Loucy (cell line): ENCODE measurements around the gene HPCAL4.
A peak's percentile ranks its signal among the peaks of the same experiment; 100 is the strongest.

ENCODE experiments used
- H2AFZ ChIP-seq: fragments of 200-600 bp; sonication (generic); 2 replicates; pipeline ENCODE4 v1.6.0; 2016; ENCODE audit warnings: antibody characterized with exemption, mild to moderate bottlenecking, low read length, moderate library complexity
- H3F3A ChIP-seq: fragments of 200-600 bp; 2 replicates; pipeline ENCODE4 v1.6.0; 2016; ENCODE audit warnings: antibody characterized with exemption, low read depth, mild to moderate bottlenecking
- H3K27me3 ChIP-seq: fragments of 200-600 bp; sonication (generic); 2 replicates; pipeline ENCODE4 v1.6.1; 2014; ENCODE audit warnings: low read length, mild to moderate bottlenecking; ENCODE audit not compliant: insufficient read depth, poor library complexity, severe bottlenecking
- H3K36me3 ChIP-seq: fragments of 200-600 bp; sonication (generic); 2 replicates; pipeline ENCODE4 v1.6.1; 2016; ENCODE audit warnings: low read length; ENCODE audit not compliant: insufficient read depth
- H3K4me1 ChIP-seq: fragments of 200-600 bp; sonication (generic); 2 replicates; pipeline ENCODE4 v1.5.1; 2014; ENCODE audit warnings: low read length, mild to moderate bottlenecking; ENCODE audit not compliant: insufficient read depth, poor library complexity, severe bottlenecking
- H3K4me2 ChIP-seq: fragments of 200-600 bp; sonication (generic); 2 replicates; pipeline ENCODE4 v1.6.0; 2014; ENCODE audit warnings: antibody characterized with exemption, low read length, low read depth, mild to moderate bottlenecking; ENCODE audit not compliant: poor library complexity, severe bottlenecking
- H3K4me3 ChIP-seq: fragments of 200-600 bp; sonication (generic); 2 replicates; pipeline ENCODE4 v1.5.1; 2014; ENCODE audit warnings: low read length, mild to moderate bottlenecking, mixed read lengths; ENCODE audit not compliant: poor library complexity, severe bottlenecking
- H3K79me2 ChIP-seq: fragments of 200-600 bp; sonication (generic); 2 replicates; pipeline ENCODE4 v1.6.1; 2014; ENCODE audit warnings: low read length; ENCODE audit not compliant: insufficient read depth
- H3K9ac ChIP-seq: fragments of 200-600 bp; sonication (generic); 2 replicates; pipeline ENCODE4 v1.6.0; 2014; ENCODE audit warnings: mild to moderate bottlenecking, low read depth, low read length, moderate library complexity; ENCODE audit not compliant: poor library complexity, severe bottlenecking
- H3K9me2 ChIP-seq: fragments of 200-600 bp; sonication (generic); replicated peaks from 2 replicates; pipeline ENCODE4 v1.6.1; 2016; ENCODE audit warnings: low read depth, low read length, mixed read lengths
- H3K9me3 ChIP-seq: fragments of 200-600 bp; sonication (generic); 2 replicates; pipeline ENCODE4 v1.6.1; 2014; ENCODE audit warnings: mild to moderate bottlenecking, antibody characterized with exemption, low read length, low read depth; ENCODE audit not compliant: insufficient read depth
- H4K20me1 ChIP-seq: fragments of 200-600 bp; sonication (generic); 2 replicates; pipeline ENCODE4 v1.6.0; 2014; ENCODE audit warnings: antibody characterized with exemption, low read length, mild to moderate bottlenecking; ENCODE audit not compliant: insufficient read depth, poor library complexity, severe bottlenecking
- EZH2phosphoT487 ChIP-seq: fragments of 200-600 bp; IDR thresholded peaks from 2 replicates; pipeline ENCODE4 v1.6.1; 2018; ENCODE audit warnings: antibody characterized with exemption, mild to moderate bottlenecking, moderate library complexity, borderline replicate concordance
- TF ChIP-seq, protein P1 (sequence below): fragments of 200-600 bp; sonication (generic); conservative IDR thresholded peaks from 2 replicates; pipeline ENCODE4 v1.5.1; 2014; ENCODE audit warnings: mild to moderate bottlenecking, antibody characterized with exemption, low read length

Gene HPCAL4

GRCh38 chr1:39729842-39730241 lies 38.6 kb upstream of the HPCAL4 start:
- no peaks in the 10 kb centered on the region for H3K9me3 ChIP-seq
- no peak overlapping the region for H2AFZ ChIP-seq
- no peak overlapping the region for H3K9ac ChIP-seq
- peaks cover 50% of the 10 kb centered on the region for H3K27me3 ChIP-seq
- no peak overlapping the region for H3K4me3 ChIP-seq
- no peaks in the 10 kb centered on the region for H3K36me3 ChIP-seq
- no peaks in the 10 kb centered on the region for H3K4me1 ChIP-seq
- no peaks in the 10 kb centered on the region for H3K79me2 ChIP-seq
- no peak overlapping the region for H3K4me2 ChIP-seq
- no peaks in the 10 kb centered on the region for H3K9me2 ChIP-seq
- H4K20me1 ChIP-seq: no peaks in the 10 kb centered on the region
- TF ChIP-seq EZH2phosphoT487: no peak
- TF ChIP-seq, protein P1, sequence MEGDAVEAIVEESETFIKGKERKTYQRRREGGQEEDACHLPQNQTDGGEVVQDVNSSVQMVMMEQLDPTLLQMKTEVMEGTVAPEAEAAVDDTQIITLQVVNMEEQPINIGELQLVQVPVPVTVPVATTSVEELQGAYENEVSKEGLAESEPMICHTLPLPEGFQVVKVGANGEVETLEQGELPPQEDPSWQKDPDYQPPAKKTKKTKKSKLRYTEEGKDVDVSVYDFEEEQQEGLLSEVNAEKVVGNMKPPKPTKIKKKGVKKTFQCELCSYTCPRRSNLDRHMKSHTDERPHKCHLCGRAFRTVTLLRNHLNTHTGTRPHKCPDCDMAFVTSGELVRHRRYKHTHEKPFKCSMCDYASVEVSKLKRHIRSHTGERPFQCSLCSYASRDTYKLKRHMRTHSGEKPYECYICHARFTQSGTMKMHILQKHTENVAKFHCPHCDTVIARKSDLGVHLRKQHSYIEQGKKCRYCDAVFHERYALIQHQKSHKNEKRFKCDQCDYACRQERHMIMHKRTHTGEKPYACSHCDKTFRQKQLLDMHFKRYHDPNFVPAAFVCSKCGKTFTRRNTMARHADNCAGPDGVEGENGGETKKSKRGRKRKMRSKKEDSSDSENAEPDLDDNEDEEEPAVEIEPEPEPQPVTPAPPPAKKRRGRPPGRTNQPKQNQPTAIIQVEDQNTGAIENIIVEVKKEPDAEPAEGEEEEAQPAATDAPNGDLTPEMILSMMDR: no peak
- no peaks in the 10 kb centered on the region for H3F3A ChIP-seq

DNA sequence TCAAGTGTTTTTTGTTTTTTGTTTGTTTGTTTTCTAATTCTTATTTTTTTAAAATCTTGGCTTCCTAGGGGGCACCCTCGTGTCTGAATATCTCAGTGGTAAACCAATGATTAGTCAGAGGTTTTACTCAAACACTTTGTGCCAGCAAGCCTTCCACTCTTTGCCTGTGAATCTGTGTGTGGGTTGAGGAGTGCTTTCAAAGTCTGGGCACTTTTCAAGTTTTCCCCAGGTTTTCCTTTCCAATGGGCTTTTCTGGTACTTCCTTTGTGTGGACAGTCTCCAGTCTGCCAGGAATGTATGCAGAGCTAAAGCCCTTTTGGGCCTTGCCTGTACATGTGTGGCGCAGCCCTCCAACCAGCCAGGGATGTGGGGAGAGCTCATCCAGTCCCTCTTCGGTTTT lies 37.8 kb upstream of the HPCAL4 start:
- no peak overlapping the region for H3K9ac ChIP-seq
- no peak overlapping the region for H3K4me3 ChIP-seq
- H3K9me3 ChIP-seq: no peaks in the 10 kb centered on the region
- H3K36me3 ChIP-seq: no peaks in the 10 kb centered on the region
- TF ChIP-seq EZH2phosphoT487: no peak
- TF ChIP-seq, protein P1: peak; percentile 26; the same call in 1 of the 2 replicates
- H3K4me2 ChIP-seq: no peak overlapping the region
- no peaks in the 10 kb centered on the region for H3F3A ChIP-seq
- H4K20me1 ChIP-seq: no peaks in the 10 kb centered on the region
- no peaks in the 10 kb centered on the region for H3K79me2 ChIP-seq
- no peaks in the 10 kb centered on the region for H3K9me2 ChIP-seq
- no peak overlapping the region for H2AFZ ChIP-seq
- H3K4me1 ChIP-seq: no peaks in the 10 kb centered on the region
- peaks cover 43% of the 10 kb centered on the region for H3K27me3 ChIP-seq

DNA sequence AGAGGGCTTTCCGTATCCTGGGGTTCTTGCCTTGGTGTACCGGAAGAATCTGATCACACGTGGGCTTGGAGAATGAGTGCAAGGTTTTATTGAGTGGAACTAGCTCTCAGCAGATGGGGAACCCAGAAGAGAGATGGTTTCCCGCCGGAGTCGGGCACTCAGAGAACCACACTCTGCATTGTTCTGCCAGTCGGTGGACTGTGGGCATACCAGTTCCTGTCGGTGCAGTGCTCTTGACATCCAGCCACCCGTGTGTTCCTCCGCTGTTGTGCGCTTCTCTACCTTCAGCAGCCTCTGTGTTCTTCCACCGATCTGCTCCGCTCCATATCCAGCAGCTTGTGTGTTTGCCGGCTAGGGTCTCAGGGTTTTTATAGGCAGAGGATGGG lies 36.7 kb upstream of the HPCAL4 start:
- H4K20me1 ChIP-seq: no peaks in the 10 kb centered on the region
- no peak overlapping the region for H3K4me2 ChIP-seq
- H3K9me3 ChIP-seq: no peaks in the 10 kb centered on the region
- H3K79me2 ChIP-seq: no peaks in the 10 kb centered on the region
- TF ChIP-seq, protein P1: no peak
- no peak for TF ChIP-seq EZH2phosphoT487
- H2AFZ ChIP-seq: no peak overlapping the region
- no peaks in the 10 kb centered on the region for H3K4me1 ChIP-seq
- H3K9me2 ChIP-seq: no peaks in the 10 kb centered on the region
- no peaks in the 10 kb centered on the region for H3F3A ChIP-seq
- peaks cover 32% of the 10 kb centered on the region for H3K27me3 ChIP-seq
- no peaks in the 10 kb centered on the region for H3K36me3 ChIP-seq
- no peak overlapping the region for H3K9ac ChIP-seq
- H3K4me3 ChIP-seq: no peak overlapping the region
